IMR-90 (cell line): Measurements from ENCODE around the gene ACOT7. TPM values are rescaled to one million over a fixed set of nuclear protein-coding genes. Genes with fewer than 3 reads are reported as not detected.

Experiments used
- ATAC-seq: fragments of 200-7000 bp; cut with Tn5 transposase; 2 replicates; pipeline ENCODE4 v1.9.1; 2020; ENCODE audit warnings: low read depth, mild to moderate bottlenecking, moderate library complexity
- BruUV-seq: library from RNA; stranded (reverse); fragments of 400-500 nt; replicated peaks from 2 replicates; lab custom pipeline; 2021; lab: Mats Ljungman, UMichigan
- CTCF ChIA-PET: fragments of 300-600 bp; formaldehyde crosslinking; extraction: SDS; loops from one replicate; lab custom pipeline; 2021; ENCODE audit warnings: antibody characterized with exemption; lab: Yijun Ruan, JAX
- POLR2A ChIA-PET: fragments of 300-600 bp; sonication (Branson Sonifier 250); formaldehyde crosslinking; loops from one replicate; lab custom pipeline; 2022; ENCODE audit warnings: antibody characterized with exemption; ENCODE audit not compliant: unreplicated experiment; lab: Charles Lee
- DNase-seq: peaks from one replicate; pipeline ENCODE4 v3.0.0; 2013
- H2AFZ ChIP-seq: replicated peaks from 2 replicates; pipeline ENCODE3; 2013; ENCODE audit warnings: low read length, mild to moderate bottlenecking; ENCODE audit not compliant: poor library complexity
- H2AK5ac ChIP-seq: 2 replicates; pipeline ENCODE4 v1.6.1; 2013; ENCODE audit warnings: low read depth, low read length, inconsistent platforms
- H2AK9ac ChIP-seq: replicated peaks from 2 replicates; pipeline ENCODE3; 2013; ENCODE audit warnings: mild to moderate bottlenecking, low read depth, low read length, moderate library complexity; ENCODE audit not compliant: poor library complexity
- H2BK120ac ChIP-seq: 2 replicates; pipeline ENCODE4 v1.6.1; 2013; ENCODE audit warnings: low read depth, low read length, inconsistent platforms
- H2BK15ac ChIP-seq: 3 replicates; pipeline ENCODE4 v1.6.1; 2013; ENCODE audit warnings: low read depth, low read length, inconsistent platforms
- H2BK20ac ChIP-seq: 2 replicates; pipeline ENCODE4 v1.6.1; 2013; ENCODE audit warnings: low read depth, mild to moderate bottlenecking, inconsistent platforms, low read length, moderate library complexity
- H2BK5ac ChIP-seq: 2 replicates; pipeline ENCODE4 v1.6.1; 2013; ENCODE audit warnings: mild to moderate bottlenecking, low read depth, low read length, inconsistent platforms; ENCODE audit not compliant: poor library complexity, severe bottlenecking
- H3K14ac ChIP-seq: replicated peaks from 2 replicates; pipeline ENCODE4 v1.6.1; 2013; ENCODE audit warnings: low read depth, low read length, inconsistent platforms
- H3K18ac ChIP-seq: 2 replicates; pipeline ENCODE4 v1.6.1; 2013; ENCODE audit warnings: low read depth, low read length, control low read depth
- H3K23ac ChIP-seq: 2 replicates; pipeline ENCODE4 v1.6.1; 2013; ENCODE audit warnings: low read depth, low read length, inconsistent platforms
- H3K27ac ChIP-seq: 2 replicates; pipeline ENCODE4 v1.5.1; 2013; ENCODE audit warnings: mild to moderate bottlenecking, control low read depth, low read length; ENCODE audit not compliant: insufficient read depth
- H3K27me3 ChIP-seq: 2 replicates; pipeline ENCODE4 v1.6.1; 2013; ENCODE audit warnings: low read length; ENCODE audit not compliant: control insufficient read depth, insufficient read depth
- H3K36me3 ChIP-seq: 2 replicates; pipeline ENCODE4 v1.6.1; 2013; ENCODE audit warnings: low read length, mixed read lengths; ENCODE audit not compliant: control insufficient read depth, insufficient read depth
- H3K4ac ChIP-seq: 2 replicates; pipeline ENCODE4 v1.6.1; 2013; ENCODE audit warnings: low read depth, low read length, inconsistent platforms
- H3K4me1 ChIP-seq: 2 replicates; pipeline ENCODE4 v1.6.1; 2013; ENCODE audit warnings: low read length, mixed read lengths; ENCODE audit not compliant: control insufficient read depth, insufficient read depth
- H3K4me2 ChIP-seq: 2 replicates; pipeline ENCODE4 v1.6.1; 2013; ENCODE audit warnings: low read depth, mild to moderate bottlenecking, control low read depth, low read length, moderate library complexity
- H3K4me3 ChIP-seq: 2 replicates; pipeline ENCODE4 v1.5.1; 2013; ENCODE audit warnings: low read depth, mild to moderate bottlenecking, control low read depth, low read length, moderate library complexity; ENCODE audit not compliant: insufficient read depth
- H3K56ac ChIP-seq: 2 replicates; pipeline ENCODE4 v1.6.1; 2013; ENCODE audit warnings: low read length, inconsistent platforms; ENCODE audit not compliant: insufficient read depth; ENCODE audit errors: extremely low read depth
- H3K79me1 ChIP-seq, 2 experiments: 2 replicates each; pipeline ENCODE4 v1.6.1; 2013; ENCODE audit warnings: low read length in 2 of 2, inconsistent platforms in 1 of 2, low read depth in 1 of 2
- H3K9ac ChIP-seq: 2 replicates; pipeline ENCODE4 v1.6.1; 2013; ENCODE audit warnings: low read depth, low read length, control low read depth
- H3K9me1 ChIP-seq: 2 replicates; pipeline ENCODE4 v1.6.1; 2013; ENCODE audit warnings: low read length, inconsistent platforms; ENCODE audit not compliant: insufficient read depth
- H3K9me3 ChIP-seq: 2 replicates; pipeline ENCODE4 v1.6.1; 2013; ENCODE audit warnings: low read length; ENCODE audit not compliant: control insufficient read depth, insufficient read depth
- H4K20me1 ChIP-seq: 2 replicates; pipeline ENCODE4 v1.6.1; 2013; ENCODE audit warnings: low read length, inconsistent platforms; ENCODE audit not compliant: insufficient read depth
- H4K5ac ChIP-seq: 2 replicates; pipeline ENCODE4 v1.6.1; 2013; ENCODE audit warnings: mild to moderate bottlenecking, low read depth, low read length, control low read depth
- H4K8ac ChIP-seq, 2 experiments: 2 replicates each; pipeline ENCODE4 v1.6.1; 2013; ENCODE audit warnings: low read depth in 2 of 2, low read length in 2 of 2, control low read depth in 1 of 2, inconsistent platforms in 1 of 2
- H4K91ac ChIP-seq: 2 replicates; pipeline ENCODE4 v1.6.1; 2013; ENCODE audit warnings: low read depth, low read length, inconsistent platforms; ENCODE audit not compliant: insufficient read depth
- MXI1 ChIP-seq: IDR thresholded peaks from 2 replicates; pipeline ENCODE4 v1.6.1; 2012; ENCODE audit warnings: low read depth, mild to moderate bottlenecking, low read length, moderate library complexity, borderline replicate concordance
- RCOR1 ChIP-seq: IDR thresholded peaks from 2 replicates; pipeline ENCODE4 v1.6.1; 2012; ENCODE audit warnings: mild to moderate bottlenecking, low read length, improper control_type of control experiment; ENCODE audit not compliant: insufficient replicate concordance
- RFX5 ChIP-seq: IDR thresholded peaks from 2 replicates; pipeline ENCODE4 v1.8.0; 2012; ENCODE audit warnings: low read depth, mild to moderate bottlenecking, low read length, moderate library complexity
- SMC3 ChIP-seq: fragments of 150-350 bp; IDR thresholded peaks from 2 replicates; pipeline ENCODE4 v1.6.1; 2016; ENCODE audit warnings: low read depth, mild to moderate bottlenecking, antibody characterized with exemption, low read length, moderate library complexity
- WGBS, 2 experiments: methylation state at CpG; one replicate each; pipeline versions ENCODE4 v1.1.5 to v1.1.7; 2013; ENCODE audit warnings: missing lambda C conversion rate in 2 of 2; ENCODE audit not compliant: insufficient read length in 1 of 2; ENCODE audit errors: extremely low coverage in 2 of 2; 5-methylcytosine and 5-hydroxymethylcytosine counted together
- dilution Hi-C: fragments of 300-500 bp; cut with HindIII; formaldehyde crosslinking; loops from one replicate; pipeline ENCODE4 v1.14.3; 2018; ENCODE audit warnings: low sequenced_read_pairs; ENCODE audit not compliant: unreplicated experiment
- in situ Hi-C: fragments of 300-500 bp; cut with MboI; formaldehyde crosslinking; loops from 3 replicates; pipeline ENCODE4 v1.14.3; 2019; ENCODE audit warnings: low sequenced_read_pairs, inconsistent platforms, mixed read lengths
- intact Hi-C: fragments of 100-400 bp; cut with micrococcal nuclease; formaldehyde crosslinking; loops from 2 replicates; pipeline ENCODE4 v1.10.0; 2022
- polyA plus RNA-seq, 3 experiments: library from polyadenylated mRNA; depleted of rRNA; stranded (reverse); fragments of >200 nt; gene quantifications; 2 replicates each; pipeline ENCODE4 v1.2.3, GENCODE V29; 2012; ENCODE audit warnings: low replicate concordance in 1 of 3
- total RNA-seq: library from RNA; depleted of rRNA; stranded (reverse); fragments of >200 nt; gene quantifications from 2 replicates; pipeline ENCODE4 v1.2.3, GENCODE V29; 2012

Gene ACOT7
- total and polyA plus RNA-seq, 2 of the 4 experiments (the other 2 are of a cell fraction): 51.6 to 242 TPM

DNA sequence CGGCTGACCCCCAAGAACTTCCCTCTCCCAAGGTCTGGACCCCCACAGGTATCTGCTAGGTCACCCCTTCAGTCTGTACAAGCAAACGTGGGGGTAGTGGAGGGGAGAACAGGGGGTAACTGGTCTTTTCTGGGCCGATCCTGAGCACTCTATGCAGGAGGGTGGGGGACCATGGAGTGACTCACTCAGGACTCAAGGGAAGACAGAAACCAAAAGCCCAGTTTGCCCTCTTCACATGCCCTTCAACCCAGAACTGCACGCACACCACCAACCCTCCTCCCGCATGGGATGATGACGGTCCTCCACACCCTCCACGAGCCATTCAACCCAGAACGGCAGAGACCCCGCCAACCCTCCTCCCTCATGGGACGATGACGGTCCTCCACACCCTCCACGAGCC is 79.1 kb downstream of the ACOT7 start:
- Histone ChIP-seq H3K36me3 (0 out of 2 replicates have a peak, but pooled peaks cover 2% of the 10 kb centered on the region), H3K23ac (no peak overlapping the region), H3K27me3 (no peaks in the 10 kb centered on the region), H2AK5ac (no peak overlapping the region), H2AFZ (no peak overlapping the region), H3K9me1 (peaks cover 8% of the 10 kb centered on the region; the same call in 1 of the 2 replicates), H3K4me3 (no peak overlapping the region), H3K79me1 (peaks cover 0 to 4% of the 10 kb centered on the region in 2 experiments; a peak in 1 of 4 replicates), H2AK9ac (no peak overlapping the region), H2BK20ac (no peak overlapping the region), H3K14ac (no peak overlapping the region), H3K4me1 (peaks cover 5% of the 10 kb centered on the region; the same call in 1 of the 2 replicates), H3K4me2 (no peak overlapping the region), H4K91ac (no peak overlapping the region), H4K8ac (no peak overlapping the region), H3K27ac (no peak overlapping the region), H3K4ac (no peak overlapping the region), H3K9me3 (no peaks in the 10 kb centered on the region), H4K5ac (no peak overlapping the region), H3K56ac (no peak overlapping the region), H2BK5ac (no peak overlapping the region), H2BK15ac (no peak overlapping the region), H2BK120ac (no peak overlapping the region), H3K18ac (no peak overlapping the region), H3K9ac (no peak overlapping the region), H4K20me1 (no peaks in the 10 kb centered on the region)
- BruUV-seq: no TSS peak
- dilution Hi-C loops: no loop called here
- intact Hi-C loops: no loop called here
- ChIA-PET POLR2A (no interaction called here), CTCF (no interaction called here)
- WGBS, 2 experiments: 98% methylated on average over 8 of the region's 12 CpGs; no CpG with 5 or more reads in 1 of the 2 experiments
- TF ChIP-seq RCOR1 (no peak), RFX5 (no peak), SMC3 (no peak), MXI1 (no peak)
- DNase-seq (no peak), ATAC-seq (no peak)
- in situ Hi-C loops: no loop called here
